Esophagus muscularis mucosa (tissue), 4 donors: Measurements from ENCODE around the gene PTBP1. TPM values are rescaled to one million over a fixed set of nuclear protein-coding genes. Genes with fewer than 3 reads are reported as not detected.

ENCODE experiments used
- DNase-seq: peaks from one replicate; pipeline ENCODE4 v3.0.0-alpha.2; 2017; ENCODE audit errors: extremely low spot score
- H3K27ac ChIP-seq, 4 donors: fragments of 200-600 bp; sonication (generic); replicated peaks in 1 of 4; 1 replicate in 3 of 4; 2 replicates in 1 of 4; pipeline ENCODE4 v1.5.1; 2016 to 2019; ENCODE audit warnings: mild to moderate bottlenecking in 1 of 4
- H3K27me3 ChIP-seq, 4 donors: fragments of 200-600 bp; sonication (generic); one replicate each; pipeline versions ENCODE4 v1.5.1 to v1.6.0; 2016 to 2019
- H3K36me3 ChIP-seq, 4 donors: fragments of 200-600 bp; sonication (generic); one replicate each; pipeline ENCODE4 v1.5.1; 2016 to 2019
- H3K4me1 ChIP-seq, 4 donors: fragments of 200-600 bp; sonication (generic); one replicate each; pipeline ENCODE4 v1.5.1; 2016 to 2019
- H3K4me3 ChIP-seq, 4 donors: fragments of 200-600 bp; sonication (generic); 1 replicate in 2 of 4; 2 replicates in 2 of 4; pipeline ENCODE4 v1.5.1; 2016 to 2019; ENCODE audit warnings: mild to moderate bottlenecking in 4 of 4, moderate library complexity in 1 of 4
- H3K9me3 ChIP-seq, 4 donors: fragments of 200-600 bp; sonication (generic); 1 replicate in 3 of 4; 2 replicates in 1 of 4; pipeline ENCODE4 v1.5.1; 2016 to 2019
- CTCF ChIP-seq, 3 experiments: fragments of 200-600 bp in 2 of 3; fragments of 450-650 bp in 1 of 3; sonication (generic) in 2 of 3; IDR thresholded peaks; one replicate each; pipeline ENCODE4 v1.5.1; 2017 to 2019; ENCODE audit warnings: antibody characterized with exemption in 3 of 3, mild to moderate bottlenecking in 2 of 3, moderate library complexity in 1 of 3
- EP300 ChIP-seq: sonication (generic); formaldehyde crosslinking; IDR thresholded peaks from one replicate; pipeline ENCODE4 v1.6.1; 2017; ENCODE audit warnings: antibody characterized with exemption
- POLR2A ChIP-seq: fragments of 450-650 bp; IDR thresholded peaks from one replicate; pipeline ENCODE4 v1.6.1; 2017; ENCODE audit warnings: antibody characterized with exemption, moderate library complexity, mild to moderate bottlenecking, low read depth
- POLR2AphosphoS5 ChIP-seq, 2 donors: sonication (generic); formaldehyde crosslinking; IDR thresholded peaks; one replicate each; pipeline ENCODE4 v1.6.1; 2017; ENCODE audit warnings: antibody characterized with exemption in 2 of 2
- WGBS: methylation state at CpG from one replicate; pipeline ENCODE4 v1.1.5; 2018; 5-methylcytosine and 5-hydroxymethylcytosine counted together
- intact Hi-C: fragments of 100-400 bp; cut with DNase I; formaldehyde crosslinking; loops from one replicate; pipeline ENCODE4 v1.15.1; 2023
- total RNA-seq, 4 donors: library from RNA; depleted of rRNA; stranded (reverse); fragments of >200 nt; gene quantifications; one replicate each; pipeline versions ENCODE4 v1.1.0 to v1.2.1, GENCODE V29; 2016

Gene PTBP1
- total RNA-seq, 4 donors from 2014 or later: 76.8 to 110 (median 95.3) TPM

- DNase-seq: no peak
- Histone ChIP-seq H3K36me3 (no peaks in the 10 kb centered on the region), H3K9me3 (no peaks in the 10 kb centered on the region), H3K27ac (peak overlapping the region in 1 of 4 donors; percentile 42), H3K27me3 (peaks cover 0 to 17% (median 0%) of the 10 kb centered on the region in 4 donors), H3K4me1 (peaks cover 17 to 39% (median 26%) of the 10 kb centered on the region in 4 donors), H3K4me3 (no peak overlapping the region)
- intact Hi-C loops: no loop called here
- WGBS: 84% methylated on average over 10 of the region's 13 CpGs
- TF ChIP-seq EP300 (no peak), CTCF (IDR thresholded peaks at IDR 0.05) (no peak), POLR2A (no peak), POLR2AphosphoS5 (IDR thresholded peaks at IDR 0.05) (no peak)
Observed at GRCh38 chr19:784541-784940, 12.7 kb upstream of the PTBP1 start.

DNA sequence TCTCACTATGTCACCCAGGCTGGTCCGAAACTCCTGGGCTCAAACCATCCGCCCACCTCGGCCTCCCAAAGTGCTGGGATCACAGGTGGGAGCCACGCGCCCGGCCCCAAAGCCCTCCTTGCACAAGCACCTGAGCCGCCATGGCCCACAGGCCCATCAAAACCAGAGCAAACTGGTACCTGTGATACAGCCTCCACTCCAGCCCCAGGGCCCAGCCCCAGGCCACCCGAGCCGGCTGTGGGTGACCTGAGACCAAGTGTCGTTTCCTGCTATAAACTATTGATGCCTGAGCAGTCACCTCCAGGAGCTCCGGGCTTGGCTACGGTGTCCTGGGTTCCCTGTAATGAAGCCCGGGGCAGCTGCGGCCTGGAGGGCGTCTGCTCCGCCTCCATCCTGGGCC is 9.7 kb upstream of the PTBP1 start:
- intact Hi-C loops: no loop called here
- Histone ChIP-seq H3K27me3 (no peaks in the 10 kb centered on the region), H3K36me3 (no peaks in the 10 kb centered on the region), H3K4me1 (peaks cover 16 to 50% (median 38%) of the 10 kb centered on the region in 4 donors), H3K9me3 (no peaks in the 10 kb centered on the region), H3K4me3 (no peak overlapping the region), H3K27ac (peak overlapping the region in 2 of 4 donors; percentile 2 to 4)
- 94% methylated on average over 14 of the region's 16 CpGs for WGBS
- no peak for DNase-seq
- TF ChIP-seq CTCF (IDR thresholded peaks at IDR 0.05) (no peak), POLR2AphosphoS5 (IDR thresholded peaks at IDR 0.05) (no peak), EP300 (no peak), POLR2A (no peak)

DNA sequence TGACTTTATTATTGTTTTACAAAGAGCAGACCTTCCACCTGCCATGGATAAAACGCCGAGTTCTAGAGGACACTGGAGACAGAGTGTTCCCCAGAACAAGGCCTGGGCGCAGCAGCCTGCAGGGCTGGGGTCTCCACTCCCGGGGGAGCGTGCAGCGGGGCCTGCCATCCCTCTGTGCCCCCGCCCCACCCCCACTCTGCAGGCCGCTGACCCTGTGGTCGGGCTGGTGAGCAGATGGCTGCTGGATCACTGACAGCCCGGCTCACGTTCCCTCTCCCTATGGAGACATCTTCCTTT is 8.6 kb upstream of the PTBP1 start:
- intact Hi-C loops: no loop called here
- Histone ChIP-seq H3K4me1 (peaks cover 15 to 51% (median 36%) of the 10 kb centered on the region in 4 donors), H3K4me3 (no peak overlapping the region), H3K9me3 (no peaks in the 10 kb centered on the region), H3K27ac (peak overlapping the region; percentile 1 to 63 (median 46)), H3K27me3 (no peaks in the 10 kb centered on the region), H3K36me3 (no peaks in the 10 kb centered on the region)
- TF ChIP-seq POLR2A (no peak), POLR2AphosphoS5 (IDR thresholded peaks at IDR 0.05) (no peak), CTCF (IDR thresholded peaks at IDR 0.05) (no peak), EP300 (no peak)
- no peak for DNase-seq
- 51% methylated on average over 6 of the region's 11 CpGs for WGBS

- WGBS: 57% methylated on average over 26 of the region's 33 CpGs
- Histone ChIP-seq H3K36me3 (no peaks in the 10 kb centered on the region), H3K9me3 (no peaks in the 10 kb centered on the region), H3K4me3 (no peak overlapping the region), H3K27ac (peak overlapping the region; percentile 1 to 63 (median 46)), H3K27me3 (no peaks in the 10 kb centered on the region), H3K4me1 (peaks cover 15 to 51% (median 34%) of the 10 kb centered on the region in 4 donors)
- DNase-seq: no peak
- intact Hi-C loops: no loop called here
- TF ChIP-seq POLR2AphosphoS5 (IDR thresholded peaks at IDR 0.05) (no peak), CTCF (IDR thresholded peaks at IDR 0.05) (no peak), POLR2A (no peak), EP300 (no peak)
Observed at GRCh38 chr19:788983-789700, 8.1 kb upstream of the PTBP1 start.

- H3K27ac ChIP-seq: peak overlapping the region; percentile 1 to 63 (median 46)
- H3K36me3 ChIP-seq: no peaks in the 10 kb centered on the region
- no peak for TF ChIP-seq POLR2A
- H3K4me3 ChIP-seq: no peak overlapping the region
- WGBS: 92% methylated on average over 9 of the region's 9 CpGs
- no peak for DNase-seq
- H3K27me3 ChIP-seq: no peaks in the 10 kb centered on the region
- intact Hi-C loops: no loop called here
- H3K4me1 ChIP-seq: peaks cover 15 to 51% (median 31%) of the 10 kb centered on the region in 4 donors
- no peaks in the 10 kb centered on the region for H3K9me3 ChIP-seq
Observed at GRCh38 chr19:789701-790060, 7.6 kb upstream of the PTBP1 start.
